BJ (cell line): ENCODE data around the gene RPS24. TPM values are rescaled to one million over a fixed set of nuclear protein-coding genes. Genes with fewer than 3 reads are reported as not detected.

Experiments
- CTCF ChIA-PET: fragments of 350-600 bp; formaldehyde crosslinking; extraction: SDS; loops from one replicate; lab custom pipeline; 2021; ENCODE audit warnings: antibody characterized with exemption, inconsistent platforms; lab: Yijun Ruan, JAX
- POLR2A ChIA-PET: fragments of 300-600 bp; sonication (Branson Sonifier 250); formaldehyde crosslinking; extraction: SDS; loops from one replicate; lab custom pipeline; 2021; ENCODE audit warnings: antibody characterized with exemption; lab: Charles Lee
- DNase-seq: peaks from one replicate; pipeline ENCODE4 v3.0.0-alpha.2; 2011; ENCODE audit warnings: low read depth
- H3K27me3 ChIP-seq: 2 replicates; pipeline ENCODE4 v1.6.0; 2011; ENCODE audit warnings: low read length; ENCODE audit not compliant: control insufficient read depth, insufficient read depth
- H3K36me3 ChIP-seq: 2 replicates; pipeline ENCODE4 v1.5.1; 2011; ENCODE audit warnings: low read length; ENCODE audit not compliant: control insufficient read depth, insufficient read depth
- H3K4me3 ChIP-seq: 2 replicates; pipeline ENCODE4 v1.5.1; 2011; ENCODE audit warnings: low read depth, mild to moderate bottlenecking, control low read depth, low read length
- polyA plus RNA-seq: library from polyadenylated mRNA; depleted of rRNA; stranded (reverse); fragments of >200 nt; gene quantifications from 2 replicates; pipeline ENCODE4 v1.2.3, GENCODE V29; 2011
- TF ChIP-seq, protein P1 (sequence below): IDR thresholded peaks from 2 replicates; pipeline ENCODE4 v1.5.1; 2011; ENCODE audit warnings: low read depth, mild to moderate bottlenecking, control low read depth, inconsistent platforms, low read length, moderate library complexity; ENCODE audit not compliant: insufficient read depth

The RPS24 gene
- polyA plus RNA-seq, 1 experiment: 967 TPM

DNA sequence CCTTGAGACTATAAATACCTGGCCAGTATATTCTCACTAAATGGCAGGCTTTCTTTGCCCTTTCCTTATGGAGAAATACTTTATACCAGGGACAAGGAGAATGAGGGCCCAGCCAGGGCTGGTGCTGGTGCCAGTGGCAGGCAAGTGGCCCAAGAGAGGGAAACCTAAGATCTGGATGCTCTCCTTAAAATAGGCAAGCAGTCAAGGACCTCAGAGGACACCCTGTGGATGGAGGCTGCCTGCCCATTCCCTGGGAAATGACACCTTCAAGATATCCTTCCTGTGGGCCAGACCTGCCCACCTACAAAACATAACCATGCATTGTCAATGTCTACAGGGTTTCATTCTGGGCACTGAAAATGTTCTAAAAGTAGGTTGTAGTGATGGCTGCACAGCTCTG is 33.5 kb upstream of the RPS24 start:
- CTCF ChIA-PET: no interaction called here

DNA sequence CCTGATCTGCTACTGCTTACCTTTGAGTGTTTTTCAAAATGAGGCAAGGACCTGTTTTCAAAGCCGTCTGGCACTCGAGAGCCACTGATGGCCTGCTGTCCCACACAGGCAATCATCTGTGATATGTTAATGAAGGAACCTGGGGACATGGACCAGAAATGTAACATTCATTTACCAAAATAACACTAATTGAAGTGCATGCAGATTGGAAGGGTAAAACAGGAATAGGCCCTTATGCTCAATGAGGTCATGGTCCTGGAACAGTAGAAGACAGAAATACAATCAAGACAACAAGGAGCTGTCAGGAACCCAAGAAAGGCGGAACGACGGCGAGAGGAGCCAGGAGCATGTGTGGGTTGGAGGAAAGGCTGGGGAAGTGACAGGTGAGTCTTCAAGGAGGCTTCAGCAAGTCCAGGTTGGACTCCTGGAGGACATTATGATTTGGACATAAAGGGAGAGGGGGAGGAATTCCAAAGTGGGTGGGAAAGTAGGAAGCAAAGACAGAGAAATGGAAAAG is 32.6 kb upstream of the RPS24 start:
- POLR2A ChIA-PET: no interaction called here
- no peaks in the 10 kb centered on the region for H3K27me3 ChIP-seq
- H3K36me3 ChIP-seq: peaks cover 18% of the 10 kb centered on the region
- H3K4me3 ChIP-seq: no peak overlapping the region
- CTCF ChIA-PET: no interaction called here
- DNase-seq: no peak
- TF ChIP-seq, protein P1, sequence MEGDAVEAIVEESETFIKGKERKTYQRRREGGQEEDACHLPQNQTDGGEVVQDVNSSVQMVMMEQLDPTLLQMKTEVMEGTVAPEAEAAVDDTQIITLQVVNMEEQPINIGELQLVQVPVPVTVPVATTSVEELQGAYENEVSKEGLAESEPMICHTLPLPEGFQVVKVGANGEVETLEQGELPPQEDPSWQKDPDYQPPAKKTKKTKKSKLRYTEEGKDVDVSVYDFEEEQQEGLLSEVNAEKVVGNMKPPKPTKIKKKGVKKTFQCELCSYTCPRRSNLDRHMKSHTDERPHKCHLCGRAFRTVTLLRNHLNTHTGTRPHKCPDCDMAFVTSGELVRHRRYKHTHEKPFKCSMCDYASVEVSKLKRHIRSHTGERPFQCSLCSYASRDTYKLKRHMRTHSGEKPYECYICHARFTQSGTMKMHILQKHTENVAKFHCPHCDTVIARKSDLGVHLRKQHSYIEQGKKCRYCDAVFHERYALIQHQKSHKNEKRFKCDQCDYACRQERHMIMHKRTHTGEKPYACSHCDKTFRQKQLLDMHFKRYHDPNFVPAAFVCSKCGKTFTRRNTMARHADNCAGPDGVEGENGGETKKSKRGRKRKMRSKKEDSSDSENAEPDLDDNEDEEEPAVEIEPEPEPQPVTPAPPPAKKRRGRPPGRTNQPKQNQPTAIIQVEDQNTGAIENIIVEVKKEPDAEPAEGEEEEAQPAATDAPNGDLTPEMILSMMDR: no peak

More for the DNA sequence above, 33.5 kb upstream of the RPS24 start:
- Histone ChIP-seq H3K36me3 (peaks cover 18% of the 10 kb centered on the region), H3K27me3 (no peaks in the 10 kb centered on the region), H3K4me3 (no peak overlapping the region)
- TF ChIP-seq, protein P1: no peak
- POLR2A ChIA-PET: no interaction called here
- DNase-seq: no peak

DNA sequence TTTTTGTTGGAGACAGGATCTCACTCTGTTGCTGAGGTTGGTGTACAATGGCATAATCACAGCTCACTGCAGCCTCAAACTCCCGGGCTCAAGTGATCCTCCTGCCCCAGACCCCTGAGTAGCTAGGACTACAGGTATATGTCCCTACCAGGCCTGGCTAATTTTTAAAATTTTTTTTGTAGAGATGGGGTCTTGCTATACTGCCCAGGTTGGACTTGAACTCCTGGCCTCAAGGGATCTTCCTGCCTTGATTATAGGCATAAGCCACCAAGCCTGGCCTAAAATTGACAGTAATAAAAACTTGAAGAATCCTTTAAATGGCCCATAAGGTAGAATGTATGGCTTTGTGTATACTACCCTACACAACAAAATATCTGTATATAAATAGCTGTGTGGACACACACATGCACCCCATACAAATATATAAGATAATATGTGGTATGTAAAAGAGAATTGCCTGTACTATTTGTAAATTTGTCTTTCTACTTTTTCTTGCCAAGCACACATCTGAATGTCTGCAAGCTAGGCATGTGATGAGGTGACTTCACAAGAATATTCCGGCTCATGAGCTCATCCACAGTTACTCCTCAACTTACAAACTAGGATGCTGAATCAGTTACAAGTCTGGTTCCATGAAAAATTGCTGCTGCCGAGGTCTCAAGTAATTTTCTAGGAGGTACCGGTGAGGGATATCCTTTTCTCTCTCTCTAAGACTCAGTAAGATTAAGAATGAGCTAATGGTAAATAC is 30.9 kb upstream of the RPS24 start:
- TF ChIP-seq, protein P1: no peak
- Histone ChIP-seq H3K4me3 (no peak overlapping the region), H3K36me3 (peaks cover 21% of the 10 kb centered on the region), H3K27me3 (no peaks in the 10 kb centered on the region)
- ChIA-PET POLR2A (no interaction called here), CTCF (interaction anchor here (1.0 to 3.0 kb wide), 2 partner anchors 29 to 156 kb away, joined by 3 to 10 read pairs; no protein-coding TSS in a partner anchor)
- DNase-seq: no peak

GRCh38 chr10:78004215-78005026 is 29.2 kb upstream of the RPS24 start:
- TF ChIP-seq, protein P1: 0 out of 2 replicates have a peak, but pooled peaks have one; percentile 9
- ChIA-PET CTCF (interaction anchor here (1.3 to 3.0 kb wide), 2 partner anchors 30 to 157 kb away, joined by 4 to 10 read pairs; no protein-coding TSS in a partner anchor), POLR2A (no interaction called here)
- H3K27me3 ChIP-seq: no peaks in the 10 kb centered on the region
- no peak overlapping the region for H3K4me3 ChIP-seq
- no peak for DNase-seq
- peaks cover 26% of the 10 kb centered on the region for H3K36me3 ChIP-seq

GRCh38 chr10:78007172-78007571 is 26.5 kb upstream of the RPS24 start:
- POLR2A ChIA-PET: no interaction called here
- no peak for DNase-seq
- Histone ChIP-seq H3K27me3 (no peaks in the 10 kb centered on the region), H3K4me3 (no peak overlapping the region), H3K36me3 (peaks cover 20% of the 10 kb centered on the region)
- TF ChIP-seq, protein P1: no peak
- CTCF ChIA-PET: interaction anchor here (1.0 kb wide), 1 partner anchor 22 kb away, joined by 3 read pairs; the partner anchor contains the start of gene POLR3A
